Suprapubic skin (tissue), 4 donors: ENCODE results near the gene NPR1. TPM values are rescaled to one million over a fixed set of nuclear protein-coding genes. Genes with fewer than 3 reads are reported as not detected.
A peak's percentile ranks its signal among the peaks of the same experiment; 100 is the strongest.

ENCODE experiments used
- DNase-seq, 2 donors: peaks; one replicate each; pipeline ENCODE4 v3.0.0-alpha.2; 2019; ENCODE audit warnings: low spot score in 2 of 2
- H3K27ac ChIP-seq: fragments of 200-600 bp; sonication (generic); one replicate; pipeline ENCODE4 v1.5.1; 2019
- H3K27me3 ChIP-seq: fragments of 200-600 bp; sonication (generic); one replicate; pipeline ENCODE4 v1.5.1; 2019
- H3K36me3 ChIP-seq: fragments of 200-600 bp; sonication (generic); one replicate; pipeline ENCODE4 v1.5.1; 2019
- H3K4me1 ChIP-seq: fragments of 200-600 bp; sonication (generic); one replicate; pipeline ENCODE4 v1.5.1; 2019
- H3K4me3 ChIP-seq: fragments of 200-600 bp; sonication (generic); one replicate; pipeline ENCODE4 v1.5.1; 2019; ENCODE audit warnings: mild to moderate bottlenecking
- H3K9me3 ChIP-seq: fragments of 200-600 bp; sonication (generic); one replicate; pipeline ENCODE4 v1.5.1; 2019
- CTCF ChIP-seq, 2 donors: fragments of 200-600 bp in 1 of 2; fragments of 450-650 bp in 1 of 2; sonication (generic) in 1 of 2; IDR thresholded peaks; one replicate each; pipeline ENCODE4 v1.5.1; 2016 to 2019; ENCODE audit warnings: antibody characterized with exemption in 2 of 2, mild to moderate bottlenecking in 1 of 2, moderate library complexity in 1 of 2
- EP300 ChIP-seq: sonication (generic); formaldehyde crosslinking; IDR thresholded peaks from one replicate; pipeline ENCODE4 v1.6.1; 2017; ENCODE audit warnings: antibody characterized with exemption
- POLR2A ChIP-seq, 2 donors: fragments of 450-650 bp; IDR thresholded peaks; one replicate each; pipeline ENCODE4 v1.6.1; 2017; ENCODE audit warnings: antibody characterized with exemption in 2 of 2, mild to moderate bottlenecking in 2 of 2, moderate library complexity in 2 of 2
- POLR2AphosphoS5 ChIP-seq, 3 donors: sonication (generic); formaldehyde crosslinking; IDR thresholded peaks; one replicate each; pipeline ENCODE4 v1.6.1; 2017; ENCODE audit warnings: antibody characterized with exemption in 3 of 3
- WGBS: methylation state at CpG from one replicate; pipeline ENCODE4 v1.1.5; 2018; 5-methylcytosine and 5-hydroxymethylcytosine counted together
- total RNA-seq, 4 donors: library from RNA; depleted of rRNA; stranded (reverse); fragments of >200 nt; gene quantifications; one replicate each; pipeline ENCODE4 v1.1.0, GENCODE V29; 2016

Gene NPR1
- total RNA-seq, 4 donors from 2014 or later, result 4.7 to 19.2 (median 6.9) TPM

GRCh38 chr1:153631047-153632022, 47.2 kb upstream of the NPR1 start:
- no peak for TF ChIP-seq CTCF (IDR thresholded peaks at IDR 0.05)
- TF ChIP-seq EP300, result no peak
- TF ChIP-seq POLR2AphosphoS5 (IDR thresholded peaks at IDR 0.05), result no peak
- TF ChIP-seq POLR2A (IDR thresholded peaks at IDR 0.05), result no peak
- Histone ChIP-seq H3K9me3 (no peaks in the 10 kb centered on the region), H3K36me3 (peaks cover 2% of the 10 kb centered on the region), H3K4me1 (peaks cover 61% of the 10 kb centered on the region), H3K27me3 (no peaks in the 10 kb centered on the region), H3K4me3 (no peak overlapping the region), H3K27ac (no peak overlapping the region)
- no peak for DNase-seq
- 72% methylated on average over 10 of the region's 10 CpGs for WGBS

GRCh38 chr1:153633161-153633753, 45.2 kb upstream of the NPR1 start:
- TF ChIP-seq CTCF (IDR thresholded peaks at IDR 0.05), result no peak
- DNase-seq, result no peak
- peaks cover 51% of the 10 kb centered on the region for H3K4me1 ChIP-seq
- peak overlapping the region; percentile 100 for H3K27ac ChIP-seq
- 41% methylated on average over 18 of the region's 18 CpGs for WGBS
- H3K36me3 ChIP-seq, result peaks cover 21% of the 10 kb centered on the region
- no peaks in the 10 kb centered on the region for H3K9me3 ChIP-seq
- no peaks in the 10 kb centered on the region for H3K27me3 ChIP-seq
- peak overlapping the region; percentile 87 for H3K4me3 ChIP-seq

GRCh38 chr1:153633754-153634665, 44.5 kb upstream of the NPR1 start, which contains the start of gene CHTOP:
TSS of gene CHTOP (plus strand) at chr1:153634066. CDS start at chr1:153636589, 2,523 bp downstream.
- Histone ChIP-seq H3K4me3 (peak within 1 kb of the TSS; percentile 87), H3K27me3 (no peaks in the 10 kb centered on the region), H3K9me3 (no peaks in the 10 kb centered on the region), H3K27ac (peak within 1 kb of the TSS; percentile 100), H3K36me3 (peaks cover 29% of the 10 kb centered on the region), H3K4me1 (peaks cover 47% of the 10 kb centered on the region)
- under 1% methylated on average over 57 of the region's 65 CpGs for WGBS
- TF ChIP-seq POLR2AphosphoS5 (IDR thresholded peaks at IDR 0.05) (peak; percentile 59 to 91 (median 86)), POLR2A (IDR thresholded peaks at IDR 0.05) (peak; percentile 73 to 77), EP300 (no peak), CTCF (IDR thresholded peaks at IDR 0.05) (no peak)
- peak; percentile 99 for DNase-seq

GRCh38 chr1:153635872-153636271, 42.6 kb upstream of the NPR1 start:
- no peak for DNase-seq
- H3K36me3 ChIP-seq, result peaks cover 47% of the 10 kb centered on the region
- 87% methylated on average over 7 of the region's 7 CpGs for WGBS
- no peaks in the 10 kb centered on the region for H3K27me3 ChIP-seq
- no peaks in the 10 kb centered on the region for H3K9me3 ChIP-seq
- peak overlapping the region; percentile 87 for H3K4me3 ChIP-seq
- H3K27ac ChIP-seq, result peak overlapping the region; percentile 100
- TF ChIP-seq CTCF (IDR thresholded peaks at IDR 0.05) (no peak), POLR2A (IDR thresholded peaks at IDR 0.05) (no peak), EP300 (no peak), POLR2AphosphoS5 (IDR thresholded peaks at IDR 0.05) (no peak)
- peaks cover 37% of the 10 kb centered on the region for H3K4me1 ChIP-seq
